BE2C (cell line): ENCODE data around the gene SF3A2.

Experiments used
- DNase-seq: peaks from one replicate; pipeline ENCODE4 v3.0.0-alpha.2; 2020
- H3K27me3 ChIP-seq: fragments of 250-450 bp; sonication (Bioruptor Pico); 2 replicates; pipeline ENCODE4 v1.5.1; 2020; ENCODE audit warnings: mild to moderate bottlenecking
- H3K36me3 ChIP-seq: fragments of 250-450 bp; sonication (Bioruptor Pico); 2 replicates; pipeline ENCODE4 v1.5.1; 2020; ENCODE audit warnings: mild to moderate bottlenecking
- H3K4me1 ChIP-seq: fragments of 250-450 bp; sonication (Bioruptor Pico); 2 replicates; pipeline ENCODE4 v1.5.1; 2020
- H3K4me3 ChIP-seq: 2 replicates; pipeline ENCODE4 v1.5.1; 2011; ENCODE audit warnings: low read depth, low read length
- H3K9me3 ChIP-seq: fragments of 250-450 bp; sonication (Bioruptor Pico); 2 replicates; pipeline ENCODE4 v1.5.1; 2020
- CTCF ChIP-seq: IDR thresholded peaks from 2 replicates; pipeline ENCODE4 v1.5.1; 2012; ENCODE audit warnings: mild to moderate bottlenecking, low read depth, low read length

The SF3A2 gene

DNA sequence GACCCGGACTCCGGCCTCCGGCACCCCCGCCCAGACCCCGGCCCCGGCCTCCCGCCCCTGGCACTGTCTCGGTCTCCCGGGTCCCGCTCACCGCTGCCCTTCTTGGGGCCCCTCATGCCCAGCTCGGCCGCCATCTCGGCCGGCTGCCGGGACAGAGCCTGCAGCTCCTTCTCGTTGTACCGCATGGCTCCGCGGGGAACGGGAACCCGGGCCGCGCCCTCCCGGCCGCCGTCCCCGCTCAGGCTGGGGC is 635 bp upstream of the SF3A2 start:
- H3K4me1 ChIP-seq = peaks cover 6% of the 10 kb centered on the region
- peak overlapping the region; percentile 88 for H3K4me3 ChIP-seq
- peaks cover 52% of the 10 kb centered on the region for H3K36me3 ChIP-seq
- no peak for TF ChIP-seq CTCF
- no peaks in the 10 kb centered on the region for H3K9me3 ChIP-seq
- H3K27me3 ChIP-seq = no peaks in the 10 kb centered on the region
- DNase-seq = no peak

DNA sequence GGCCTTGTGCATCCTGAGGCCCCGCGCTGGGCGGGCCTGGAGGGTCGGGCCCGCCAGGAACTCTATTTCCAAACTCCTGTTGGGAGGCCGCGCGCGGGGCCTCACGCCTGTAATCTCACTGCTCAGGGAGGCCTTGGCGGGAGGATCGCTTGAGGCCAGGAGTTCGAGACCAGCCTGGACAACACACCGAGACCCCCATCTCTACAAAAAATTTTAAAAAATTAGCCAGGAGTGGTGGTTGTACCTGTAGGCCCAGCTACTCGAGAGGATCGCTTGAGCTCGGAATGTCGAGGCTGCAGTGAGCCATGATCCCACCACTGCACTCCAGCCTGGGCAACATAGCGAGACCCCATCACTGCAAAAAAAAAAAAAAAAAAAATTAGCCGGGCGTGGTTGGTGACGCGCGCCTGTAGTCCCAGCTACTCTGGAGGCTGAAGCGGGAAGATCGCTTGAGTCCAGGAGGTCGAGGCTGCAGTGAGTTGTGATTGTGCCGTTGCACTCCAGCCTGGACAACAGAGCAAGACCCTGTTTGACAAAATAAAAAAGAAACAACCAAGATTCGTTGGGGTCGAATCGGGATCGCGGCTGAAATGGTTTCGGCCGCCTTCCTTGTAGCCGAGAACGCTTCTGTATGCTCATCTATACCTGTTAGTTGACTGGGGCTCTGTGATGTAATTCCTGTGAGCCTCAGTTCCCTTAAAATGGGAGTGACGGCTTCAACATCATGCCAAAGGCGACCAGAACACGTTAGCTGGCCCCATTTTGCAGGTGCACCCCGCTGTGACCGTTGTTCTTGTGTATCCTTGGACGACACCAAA is 636 bp downstream of the SF3A2 start:
- TF ChIP-seq CTCF = no peak
- Histone ChIP-seq H3K36me3 (peaks cover 56% of the 10 kb centered on the region), H3K4me3 (peak overlapping the region; percentile 88), H3K4me1 (peaks cover 2% of the 10 kb centered on the region), H3K9me3 (no peaks in the 10 kb centered on the region), H3K27me3 (no peaks in the 10 kb centered on the region)
- DNase-seq = no peak

- H3K4me3 ChIP-seq = peak overlapping the region; percentile 88
- H3K36me3 ChIP-seq = peaks cover 56% of the 10 kb centered on the region
Measured at GRCh38 chr19:2237869-2238153, 1.2 kb downstream of the SF3A2 start.

DNA sequence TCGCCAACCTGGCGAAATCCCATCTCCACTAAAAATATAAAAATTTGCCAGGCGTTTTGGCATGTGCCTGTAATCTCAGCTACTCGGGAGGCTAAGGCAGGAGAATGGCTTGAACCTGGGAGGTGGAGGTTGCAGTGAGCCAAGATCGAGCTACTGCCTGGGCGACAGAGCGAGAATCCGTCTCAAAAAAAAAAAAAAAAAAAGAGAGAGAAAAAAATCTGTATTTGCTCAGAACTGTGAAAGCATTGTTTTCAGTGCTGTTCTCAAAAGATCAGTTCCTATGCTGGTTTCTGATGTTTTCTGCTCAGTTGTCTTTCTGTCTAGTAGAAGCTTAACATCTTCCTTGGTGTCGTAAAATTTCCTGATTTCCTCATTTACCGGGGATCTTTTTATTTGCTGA is 2.5 kb downstream of the SF3A2 start:
- no peak for TF ChIP-seq CTCF
- peak overlapping the region; percentile 88 for H3K4me3 ChIP-seq
- H3K36me3 ChIP-seq = peaks cover 56% of the 10 kb centered on the region
- no peak for DNase-seq
- H3K27me3 ChIP-seq = no peaks in the 10 kb centered on the region
- H3K9me3 ChIP-seq = no peaks in the 10 kb centered on the region
- H3K4me1 ChIP-seq = peaks cover 9% of the 10 kb centered on the region; the same call in 1 of the 2 replicates

More at GRCh38 chr19:2237869-2238153, 1.2 kb downstream of the SF3A2 start:
- no peaks in the 10 kb centered on the region; the same call in none of the 2 replicates for H3K4me1 ChIP-seq
- no peak for TF ChIP-seq CTCF
- DNase-seq = no peak
- no peaks in the 10 kb centered on the region for H3K9me3 ChIP-seq
- no peaks in the 10 kb centered on the region for H3K27me3 ChIP-seq

DNA sequence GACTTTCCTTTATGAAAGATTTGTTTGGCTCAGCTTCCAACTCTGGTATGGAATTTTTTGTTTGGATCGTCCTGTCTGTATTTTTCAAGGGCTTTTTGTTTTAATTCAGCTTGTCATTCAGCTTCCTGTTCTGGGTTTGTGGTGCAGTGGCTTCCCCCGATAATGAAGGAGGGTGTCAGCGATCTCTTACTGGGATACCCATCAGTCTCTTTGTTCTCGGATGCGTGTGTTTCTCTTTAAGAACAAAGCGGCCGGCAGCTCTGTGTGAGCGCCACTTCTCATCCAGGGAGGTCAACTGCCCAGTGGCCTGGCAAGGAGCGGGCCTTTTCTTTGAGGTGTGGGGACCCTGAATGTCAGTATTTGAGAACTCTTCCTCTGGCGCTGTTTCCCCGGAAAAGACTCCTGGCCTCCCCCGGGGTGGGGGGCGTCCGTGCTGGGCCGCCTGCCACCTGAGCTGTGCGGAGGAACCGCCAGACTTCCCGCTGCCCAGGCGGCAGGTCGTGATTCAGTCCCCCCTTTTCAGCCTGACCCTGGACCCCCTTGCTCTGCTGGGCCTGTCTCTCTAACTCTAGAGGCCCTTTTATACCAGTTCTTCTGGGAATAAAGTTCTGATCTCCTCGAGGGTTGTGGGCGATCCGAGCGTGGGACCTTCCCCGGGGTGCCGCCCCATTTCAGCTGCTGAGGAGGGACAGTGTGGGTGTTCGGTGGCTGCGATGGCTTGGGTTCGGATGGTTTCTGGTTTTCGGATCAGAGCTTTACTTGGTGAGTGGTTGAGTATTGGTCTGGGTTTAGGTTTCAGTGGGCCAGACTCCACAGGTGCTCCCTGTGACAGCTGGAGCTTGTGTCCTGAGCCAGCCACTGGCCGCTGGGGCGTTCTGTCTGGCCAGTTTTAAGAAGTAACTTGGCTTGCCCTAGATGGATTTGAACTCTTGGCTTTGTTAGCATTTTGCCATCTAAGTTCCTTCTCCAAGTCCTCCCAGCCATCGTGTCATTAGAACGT is 3.4 kb downstream of the SF3A2 start:
- H3K4me3 ChIP-seq = peak overlapping the region; percentile 88
- no peak for TF ChIP-seq CTCF
- H3K9me3 ChIP-seq = no peaks in the 10 kb centered on the region
- H3K4me1 ChIP-seq = peaks cover 9% of the 10 kb centered on the region; the same call in 1 of the 2 replicates
- no peak for DNase-seq
- H3K27me3 ChIP-seq = no peaks in the 10 kb centered on the region
- peaks cover 58% of the 10 kb centered on the region for H3K36me3 ChIP-seq
